Transverse colon (tissue), 4 donors: ENCODE data around the gene MGARP. TPM values are rescaled to one million over a fixed set of nuclear protein-coding genes. Genes with fewer than 3 reads are reported as not detected.

Experiments
- DNase-seq: peaks from one replicate; pipeline ENCODE4 v3.0.0-alpha.2; 2019
- H3K27ac ChIP-seq, 4 donors: fragments of 200-600 bp; sonication (generic); 2 replicates each; pipeline ENCODE4 v1.5.1; 2016 to 2018; ENCODE audit warnings: inconsistent platforms in 4 of 4
- H3K27me3 ChIP-seq: fragments of 200-600 bp; sonication (generic); 2 replicates; pipeline ENCODE4 v1.5.1; 2017; ENCODE audit warnings: inconsistent platforms
- H3K36me3 ChIP-seq, 4 donors: fragments of 200-600 bp; sonication (generic); 2 replicates each; pipeline ENCODE4 v1.5.1; 2017 to 2019; ENCODE audit warnings: inconsistent platforms in 4 of 4
- H3K4me1 ChIP-seq, 4 donors: fragments of 200-600 bp; sonication (generic); 2 replicates each; pipeline ENCODE4 v1.5.1; 2017 to 2020; ENCODE audit warnings: inconsistent platforms in 4 of 4
- H3K4me3 ChIP-seq, 4 donors: fragments of 200-600 bp; sonication (generic); 1 replicate in 1 of 4; 2 replicates in 3 of 4; pipeline versions ENCODE4 v1.5.1 to v1.6.1; 2017 to 2019; ENCODE audit warnings: inconsistent platforms in 4 of 4
- H3K9me3 ChIP-seq, 2 donors: fragments of 200-600 bp; sonication (generic); 2 replicates each; pipeline ENCODE4 v1.5.1; 2017 to 2019; ENCODE audit warnings: inconsistent platforms in 2 of 2
- CTCF ChIP-seq, 5 experiments: fragments of 200-600 bp in 3 of 5; fragments of 450-650 bp in 2 of 5; sonication (generic) in 3 of 5; IDR thresholded peaks; 1 replicate in 2 of 5; 2 replicates in 3 of 5; pipeline ENCODE4 v1.5.1; 2016 to 2017; ENCODE audit warnings: antibody characterized with exemption in 5 of 5, inconsistent platforms in 3 of 5, mild to moderate bottlenecking in 2 of 5, moderate library complexity in 1 of 5
- EP300 ChIP-seq: sonication (generic); formaldehyde crosslinking; IDR thresholded peaks from one replicate; pipeline ENCODE4 v1.6.1; 2017; ENCODE audit warnings: antibody characterized with exemption, low read depth
- POLR2A ChIP-seq: fragments of 450-650 bp; IDR thresholded peaks from one replicate; pipeline ENCODE4 v1.6.1; 2016; ENCODE audit warnings: antibody characterized with exemption, mild to moderate bottlenecking, moderate library complexity
- POLR2AphosphoS5 ChIP-seq, 3 donors: sonication (generic); formaldehyde crosslinking; IDR thresholded peaks; one replicate each; pipeline ENCODE4 v1.6.1; 2016; ENCODE audit warnings: antibody characterized with exemption in 3 of 3
- WGBS, 2 donors: methylation state at CpG; one replicate each; pipeline ENCODE4 v1.1.5; 2018; ENCODE audit warnings: low coverage in 1 of 2; 5-methylcytosine and 5-hydroxymethylcytosine counted together
- in situ Hi-C, 4 donors: fragments of 200-750 bp; cut with MboI; loops; one replicate each; pipeline versions ENCODE4 v1.15.0 to v1.15.1; 2017; ENCODE audit warnings: low sequenced_read_pairs in 3 of 4, low pct_ligation_motif_present in 1 of 4, low pct_unique_long_range_greater_than_20kb in 1 of 4
- intact Hi-C: fragments of 100-400 bp; cut with DNase I; formaldehyde crosslinking; loops from one replicate; pipeline ENCODE4 v1.15.1; 2023; ENCODE audit warnings: low total_unique reads
- small RNA-seq, 4 donors: library from RNA; depleted of rRNA; stranded (forward); fragments of <200 nt; gene quantifications; one replicate each; pipeline ENCODE3, GENCODE V24; 2016
- total RNA-seq, 4 donors: library from RNA; depleted of rRNA; stranded (reverse); fragments of >200 nt; gene quantifications; one replicate each; pipeline ENCODE4 v1.1.0, GENCODE V29; 2016

Gene MGARP
- total RNA-seq, 4 donors from 2014 or later = 0.64 to 3.4 (median 0.82) TPM; not detected in 1

GRCh38 chr4:139223682-139224317 is 56.2 kb downstream of the MGARP start:
- H3K27ac ChIP-seq = no peak overlapping the region
- 85 to 100% methylated on average over 2 of the region's 2 CpGs for whole genome bisulfite sequencing, 2 donors
- in situ Hi-C loops (no loop called here), intact Hi-C loops (no loop called here)
- DNase-seq = no peak
- H3K9me3 ChIP-seq = no peaks in the 10 kb centered on the region
- H3K27me3 ChIP-seq = no peaks in the 10 kb centered on the region
- no peaks in the 10 kb centered on the region for H3K36me3 ChIP-seq
- H3K4me1 ChIP-seq = no peaks in the 10 kb centered on the region
- TF ChIP-seq POLR2A (no peak), CTCF (IDR thresholded peaks at IDR 0.05) (no peak), EP300 (no peak)
- H3K4me3 ChIP-seq = no peak overlapping the region

GRCh38 chr4:139222215-139222614 is 57.8 kb downstream of the MGARP start:
- Histone ChIP-seq H3K27ac (no peak overlapping the region), H3K27me3 (no peaks in the 10 kb centered on the region), H3K36me3 (no peaks in the 10 kb centered on the region), H3K4me3 (no peak overlapping the region), H3K4me1 (no peaks in the 10 kb centered on the region), H3K9me3 (no peaks in the 10 kb centered on the region)
- DNase-seq = no peak
- 67 to 88% methylated on average over 1 to 5 of the region's 5 CpGs for WGBS, 2 donors
- intact Hi-C loops (no loop called here), in situ Hi-C loops (no loop called here)
- TF ChIP-seq CTCF (IDR thresholded peaks at IDR 0.05) = no peak
- TF ChIP-seq EP300 = no peak
- TF ChIP-seq POLR2AphosphoS5 (IDR thresholded peaks at IDR 0.05) = no peak
- TF ChIP-seq POLR2A = no peak

- intact Hi-C loops = no loop called here
- Histone ChIP-seq H3K27ac (no peak overlapping the region), H3K4me1 (no peaks in the 10 kb centered on the region), H3K36me3 (no peaks in the 10 kb centered on the region), H3K27me3 (no peaks in the 10 kb centered on the region), H3K9me3 (no peaks in the 10 kb centered on the region), H3K4me3 (no peak overlapping the region)
- in situ Hi-C loops = no loop called here
- WGBS, 2 donors = 90% methylated on average over 5 of the region's 5 CpGs; no CpG with 5 or more reads in 1 of the 2 donors
- TF ChIP-seq POLR2AphosphoS5 (IDR thresholded peaks at IDR 0.05) (no peak), EP300 (no peak)
- DNase-seq = no peak
Observed at GRCh38 chr4:139221687-139222086, 58.3 kb downstream of the MGARP start.

- no peaks in the 10 kb centered on the region for H3K9me3 ChIP-seq
- no peak overlapping the region for H3K27ac ChIP-seq
- in situ Hi-C loops = no loop called here
- TF ChIP-seq POLR2A (no peak), EP300 (no peak), CTCF (IDR thresholded peaks at IDR 0.05) (no peak), POLR2AphosphoS5 (IDR thresholded peaks at IDR 0.05) (no peak)
- DNase-seq = no peak
- WGBS, 2 donors = 63 to 84% methylated on average over 1 to 4 of the region's 4 CpGs
- intact Hi-C loops = no loop called here
- H3K4me1 ChIP-seq = no peaks in the 10 kb centered on the region
- no peaks in the 10 kb centered on the region for H3K36me3 ChIP-seq
- H3K27me3 ChIP-seq = no peaks in the 10 kb centered on the region
- no peak overlapping the region for H3K4me3 ChIP-seq
Observed at GRCh38 chr4:139219450-139220055, 60.5 kb downstream of the MGARP start.

Small RNA genes lying within 50 kb of the gene (small RNA-seq; reads per million reads assigned to genes)
- gene RNU6-1074P (0 reads per million in 4 donors), gene RNU6-1214P (0 reads per million in 4 donors), gene RNU6-506P (0 reads per million in 4 donors)

Other genes with a start within 250 kb of the MGARP start
- gene ELF2, start 103.0 kb downstream of the MGARP start, total RNA-seq = 10 to 100 TPM; 21.7 to 65.6 (median 41.8) TPM
- gene NAA15, start 21.3 kb upstream of the MGARP start, total RNA-seq = 10 to 100 TPM in 2 of 4 donors, 1 to 10 TPM in 2; 5.0 to 23.7 (median 10.1) TPM
- gene NDUFC1, start 22.3 kb upstream of the MGARP start, total RNA-seq = 10 to 100 TPM in 3 of 4 donors, 1 to 10 TPM in 1; 7.6 to 68.0 (median 35.3) TPM
- gene RAB33B, start 173.9 kb upstream of the MGARP start, total RNA-seq = 1 to 10 TPM; 6.8 to 8.1 (median 7.1) TPM